Measurements from ENCODE around the gene ARF4. TPM values are rescaled to one million over a fixed set of nuclear protein-coding genes. Genes with fewer than 3 reads are reported as not detected.

Gene ARF4
- total RNA-seq, 3 donors from 2014 or later (not counting 1 experiment from before 2014, with no cell fraction given), result 88.0 to 132 (median 89.6) TPM

DNA sequence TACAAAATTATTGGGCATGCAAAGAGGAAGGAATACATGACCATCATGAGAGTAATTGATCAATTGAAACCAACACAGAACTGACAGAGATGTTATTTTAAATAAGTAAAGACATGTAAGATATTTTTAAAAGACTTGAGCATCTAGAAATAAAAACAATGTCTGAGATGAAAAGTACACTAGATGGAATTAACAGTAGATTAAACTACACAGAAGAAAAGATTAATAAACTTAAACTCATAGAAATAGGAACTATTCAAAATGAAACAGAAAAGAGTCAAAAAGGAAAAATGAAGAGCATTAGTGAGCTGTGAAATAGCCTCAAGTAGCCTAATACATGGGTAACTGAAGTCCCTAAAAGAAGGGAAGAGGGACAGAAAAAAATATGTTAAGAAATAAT lies 8.5 kb upstream of the ARF4 start:
- TF ChIP-seq CTCF (IDR thresholded peaks at IDR 0.05), result no peak
- peaks cover 3 to 14% of the 10 kb centered on the region in 2 donors for H3K9me3 Mint-ChIP-seq
- no peak overlapping the region for H3K4me3 ChIP-seq (ENCODE audit: low read length)
- H3K4me1 Mint-ChIP-seq, result peaks cover 0 to 4% of the 10 kb centered on the region in 2 donors
- intact Hi-C loops (cut with micrococcal nuclease), result no loop called here
- H3K27ac Mint-ChIP-seq, result no peak overlapping the region
- DNase-seq (no peak), ATAC-seq (no peak)
- H3K4me3 Mint-ChIP-seq, result no peak overlapping the region
- H3K36me3 Mint-ChIP-seq, result peaks cover 21% of the 10 kb centered on the region
- no peaks in the 10 kb centered on the region for H3K36me3 ChIP-seq (ENCODE audit: control insufficient read depth, insufficient read depth, low read length)
- H3K27ac ChIP-seq (ENCODE audit: low read length), result no peak overlapping the region
- H3K27me3 ChIP-seq (ENCODE audit: control insufficient read depth, insufficient read depth, low read length), result no peaks in the 10 kb centered on the region
- H3K4me1 ChIP-seq (ENCODE audit: control insufficient read depth, insufficient read depth, low read length), result no peaks in the 10 kb centered on the region
- H3K27me3 Mint-ChIP-seq (ENCODE audit: low read depth in 2 of 2), result no peaks in the 10 kb centered on the region
- no peaks in the 10 kb centered on the region for H3K9me3 ChIP-seq (ENCODE audit: control insufficient read depth, insufficient read depth, low read length)

- Mint-ChIP-seq H3K9me3 (peaks cover 3 to 10% of the 10 kb centered on the region in 2 donors), H3K4me1 (no peaks in the 10 kb centered on the region), H3K36me3 (peaks cover 21% of the 10 kb centered on the region), H3K27ac (no peak overlapping the region), H3K27me3 (ENCODE audit: low read depth in 2 of 2) (no peaks in the 10 kb centered on the region), H3K4me3 (no peak overlapping the region)
- WGBS (ENCODE audit: insufficient coverage), result 95% methylated on average over 2 of the region's 2 CpGs
- Histone ChIP-seq H3K27me3 (ENCODE audit: control insufficient read depth, insufficient read depth, low read length) (no peaks in the 10 kb centered on the region), H3K4me3 (ENCODE audit: low read length) (no peak overlapping the region), H3K36me3 (ENCODE audit: control insufficient read depth, insufficient read depth, low read length) (no peaks in the 10 kb centered on the region), H3K27ac (ENCODE audit: low read length) (no peak overlapping the region), H3K4me1 (ENCODE audit: control insufficient read depth, insufficient read depth, low read length) (no peaks in the 10 kb centered on the region), H3K9me3 (ENCODE audit: control insufficient read depth, insufficient read depth, low read length) (no peaks in the 10 kb centered on the region)
- DNase-seq, result no peak
- TF ChIP-seq CTCF (IDR thresholded peaks at IDR 0.05), result no peak
- intact Hi-C loops (cut with micrococcal nuclease), result no loop called here
- ATAC-seq, result no peak
Measured at GRCh38 chr3:57604971-57605370, 7.8 kb upstream of the ARF4 start.

DNA sequence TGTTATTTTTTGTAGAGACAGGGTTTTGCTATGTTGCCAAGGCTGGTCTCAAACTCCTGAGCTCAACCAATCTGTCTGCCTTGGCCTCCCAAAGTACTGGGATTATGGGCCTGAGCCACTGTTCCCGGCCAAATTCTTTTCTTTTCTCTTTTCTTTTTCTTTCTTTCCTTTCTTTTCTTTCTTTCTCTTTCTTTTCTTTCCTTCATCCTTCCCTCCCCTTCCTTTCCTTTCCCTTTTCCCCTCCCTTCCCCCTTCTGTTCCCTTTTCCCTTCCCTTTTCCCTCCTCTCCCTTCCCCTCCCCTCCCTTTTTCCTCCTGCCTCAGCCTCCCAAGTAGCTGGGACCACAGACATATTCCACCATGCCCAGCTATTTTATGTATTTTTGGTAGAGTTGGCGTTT lies 3.1 kb upstream of the ARF4 start:
- Mint-ChIP-seq H3K9me3 (peaks cover 0 to 2% of the 10 kb centered on the region in 2 donors), H3K4me1 (peaks cover 30 to 35% of the 10 kb centered on the region in 2 donors), H3K27ac (peak overlapping the region; percentile 53 to 99), H3K4me3 (peak overlapping the region; percentile 9), H3K36me3 (peaks cover 2% of the 10 kb centered on the region), H3K27me3 (ENCODE audit: low read depth in 2 of 2) (no peaks in the 10 kb centered on the region)
- H3K27ac ChIP-seq (ENCODE audit: low read length), result no peak overlapping the region
- H3K4me1 ChIP-seq (ENCODE audit: control insufficient read depth, insufficient read depth, low read length), result peaks cover 28% of the 10 kb centered on the region
- no peak overlapping the region for H3K4me3 ChIP-seq (ENCODE audit: low read length)
- no peak for DNase-seq
- no peaks in the 10 kb centered on the region for H3K36me3 ChIP-seq (ENCODE audit: control insufficient read depth, insufficient read depth, low read length)
- TF ChIP-seq CTCF (IDR thresholded peaks at IDR 0.05), result no peak
- WGBS (ENCODE audit: insufficient coverage), result 100% methylated on average over 2 of the region's 2 CpGs
- H3K27me3 ChIP-seq (ENCODE audit: control insufficient read depth, insufficient read depth, low read length), result no peaks in the 10 kb centered on the region
- intact Hi-C loops (cut with micrococcal nuclease), result no loop called here
- no peak for ATAC-seq
- H3K9me3 ChIP-seq (ENCODE audit: control insufficient read depth, insufficient read depth, low read length), result no peaks in the 10 kb centered on the region

GRCh38 chr3:57598765-57599360 lies 1.7 kb upstream of the ARF4 start:
- H3K27ac ChIP-seq (ENCODE audit: low read length), result peak overlapping the region; percentile 99
- Mint-ChIP-seq H3K36me3 (no peaks in the 10 kb centered on the region), H3K4me3 (peak overlapping the region; percentile 95), H3K27ac (peak overlapping the region; percentile 99), H3K4me1 (peaks cover 40 to 46% of the 10 kb centered on the region in 2 donors), H3K27me3 (ENCODE audit: low read depth in 2 of 2) (no peaks in the 10 kb centered on the region), H3K9me3 (no peaks in the 10 kb centered on the region)
- peaks cover 28% of the 10 kb centered on the region for H3K4me1 ChIP-seq (ENCODE audit: control insufficient read depth, insufficient read depth, low read length)
- peak in 1 of 2 donors; percentile 18 for DNase-seq
- no peak for TF ChIP-seq CTCF (IDR thresholded peaks at IDR 0.05)
- H3K27me3 ChIP-seq (ENCODE audit: control insufficient read depth, insufficient read depth, low read length), result no peaks in the 10 kb centered on the region
- H3K4me3 ChIP-seq (ENCODE audit: low read length), result no peak overlapping the region
- no peaks in the 10 kb centered on the region for H3K9me3 ChIP-seq (ENCODE audit: control insufficient read depth, insufficient read depth, low read length)
- H3K36me3 ChIP-seq (ENCODE audit: control insufficient read depth, insufficient read depth, low read length), result no peaks in the 10 kb centered on the region
- intact Hi-C loops (cut with micrococcal nuclease), result no loop called here
- no peak for ATAC-seq
- WGBS (ENCODE audit: insufficient coverage), result 73% methylated on average over 5 of the region's 5 CpGs
